K562 (cell line): ENCODE data around the gene ASMTL. TPM values are rescaled to one million over a fixed set of nuclear protein-coding genes. Genes with fewer than 3 reads are reported as not detected.

Experiments
- CBX2 ChIP-seq: fragments of 200-600 bp; sonication (generic); IDR thresholded peaks from one replicate; pipeline ENCODE4 v1.6.1; 2012; ENCODE audit warnings: mild to moderate bottlenecking, low read length, inconsistent platforms; ENCODE audit not compliant: insufficient read depth, poor library complexity, severe bottlenecking
- E2F6 ChIP-seq, 2 experiments: IDR thresholded peaks; 2 replicates each; pipeline ENCODE4 v1.6.1; 2011; ENCODE audit warnings: borderline replicate concordance in 1 of 2, control low read depth in 1 of 2, low read depth in 1 of 2, low read length in 1 of 2, mild to moderate bottlenecking in 1 of 2, mixed read lengths in 1 of 2, moderate library complexity in 1 of 2; ENCODE audit not compliant: insufficient read depth in 1 of 2, insufficient read length in 1 of 2, poor library complexity in 1 of 2, severe bottlenecking in 1 of 2; ENCODE audit errors: extremely low read depth in 1 of 2
- GABPB2 ChIP-seq: fragments of 250-450 bp; sonication (Bioruptor Pico); conservative IDR thresholded peaks from 2 replicates; pipeline ENCODE4 v1.5.1; 2021; ENCODE audit warnings: mild to moderate bottlenecking
- GTF3C2 ChIP-seq: IDR thresholded peaks from 3 replicates; pipeline ENCODE4 v1.6.1; 2011; ENCODE audit warnings: borderline replicate concordance, mild to moderate bottlenecking, moderate library complexity; ENCODE audit not compliant: insufficient read length; ENCODE audit errors: extremely low read depth
- HLTF ChIP-seq: fragments of 450-650 bp; IDR thresholded peaks from 2 replicates; pipeline ENCODE4 v1.6.1; 2016
- IRF1 ChIP-seq: sonication (generic); formaldehyde crosslinking; IDR thresholded peaks from 2 replicates; pipeline ENCODE4 v1.8.0; 2022; ENCODE audit warnings: missing genetic modification reagents, mild to moderate bottlenecking, borderline replicate concordance
- KDM5B ChIP-seq: fragments of 200-600 bp; sonication (generic); IDR thresholded peaks from 2 replicates; pipeline ENCODE4 v1.6.1; 2012; ENCODE audit warnings: low read depth, mild to moderate bottlenecking, moderate library complexity, low read length, control low read depth, inconsistent platforms; ENCODE audit not compliant: insufficient replicate concordance
- POLR2A ChIP-seq: fragments of 450-650 bp; conservative IDR thresholded peaks from 2 replicates; pipeline ENCODE4 v1.6.1; 2016
- POLR2G ChIP-seq: fragments of 200-400 bp; formaldehyde crosslinking; IDR thresholded peaks from 2 replicates; pipeline ENCODE4 v1.6.1; 2017; ENCODE audit warnings: low read depth, mild to moderate bottlenecking, antibody characterized with exemption, low read length, moderate library complexity
- YY1 ChIP-seq, 3 experiments: IDR thresholded peaks; 2 replicates each; pipeline ENCODE4 v1.6.1; 2011; ENCODE audit warnings: low read length in 2 of 3, mild to moderate bottlenecking in 2 of 3, moderate library complexity in 2 of 3, borderline replicate concordance in 1 of 3, control low read depth in 1 of 3, low read depth in 1 of 3; ENCODE audit not compliant: insufficient read depth in 3 of 3, insufficient replicate concordance in 2 of 3, control insufficient read depth in 1 of 3, insufficient read length in 1 of 3; ENCODE audit errors: extremely low read depth in 1 of 3
- ZBTB2 ChIP-seq: fragments of 450-650 bp; IDR thresholded peaks from 2 replicates; pipeline ENCODE4 v1.6.1; 2016; ENCODE audit warnings: antibody characterized with exemption
- ZKSCAN1 ChIP-seq: fragments of 150-350 bp; IDR thresholded peaks from 2 replicates; pipeline ENCODE4 v1.6.1; 2016; ENCODE audit warnings: low read depth, low read length
- ZKSCAN8 ChIP-seq: fragments of 200-800 bp; sonication (Bioruptor generic); IDR thresholded peaks from 2 replicates; pipeline ENCODE4 v1.6.1; 2016; ENCODE audit warnings: missing genetic modification characterization, missing compliant biosample characterization
- ZNF277 ChIP-seq: fragments of 250-450 bp; sonication (Bioruptor Pico); IDR thresholded peaks from 2 replicates; pipeline ENCODE4 v1.8.0; 2022; ENCODE audit warnings: inconsistent platforms, mild to moderate bottlenecking, moderate library complexity, borderline replicate concordance
- ZNF398 ChIP-seq: fragments of 250-450 bp; sonication (Bioruptor Pico); IDR thresholded peaks from 2 replicates; pipeline ENCODE4 v1.8.0; 2021; ENCODE audit warnings: moderate library complexity, mild to moderate bottlenecking, inconsistent platforms
- ZNF695 ChIP-seq: fragments of 450-650 bp; formaldehyde crosslinking; IDR thresholded peaks from 2 replicates; pipeline ENCODE4 v1.4.0; 2020; ENCODE audit warnings: mild to moderate bottlenecking, moderate library complexity
- polyA plus RNA-seq, 8 experiments: library from polyadenylated mRNA; depleted of rRNA in 4 of 8; stranded (reverse) in 5 of 8; unstranded in 3 of 8; fragments of >200 nt; fragmentation: Nextera tagmentation in 2 of 8; fragmentation: Illumina TruSeq in 1 of 8; extraction: Ambion mirVana in 2 of 8; extraction: Trizol in 1 of 8; gene quantifications; 2 replicates each; pipeline versions ENCODE4 v1.2.1 to v1.2.3, GENCODE V29; 2011 to 2014; ENCODE audit warnings: inconsistent platforms in 1 of 8, missing spikeins in 1 of 8
- total RNA-seq, 7 experiments: library from RNA; depleted of rRNA in 6 of 7; stranded (reverse); fragments of >200 nt in 6 of 7; fragmentation: Illumina TruSeq in 2 of 7; extraction: Trizol in 2 of 7; gene quantifications; 2 replicates each; pipeline versions ENCODE4 v1.2.1 to v1.2.3, GENCODE V29; 2011 to 2021; ENCODE audit warnings: low replicate concordance in 1 of 7

The ASMTL gene
- total and polyA plus RNA-seq, 9 of the 15 experiments (the other 6 are each of a cell fraction or from before 2014, with no cell fraction given), result 0.56 to 20.6 (median 7.6) TPM

GRCh38 chrX:1391707-1392375 is 60.9 kb downstream of the ASMTL start, which contains the start of gene SLC25A6 (continued):
- TF ChIP-seq ZBTB2 (no peak), KDM5B (peak; percentile 20), E2F6 (IDR thresholded peaks at IDR 0.05; ENCODE audit: borderline replicate concordance in 1 of 2, extremely low read depth in 1 of 2, insufficient read depth in 1 of 2, insufficient read length in 1 of 2, low read depth in 1 of 2, low read length in 1 of 2, poor library complexity in 1 of 2, severe bottlenecking in 1 of 2) (no peak), CBX2 (no peak), ZKSCAN1 (no peak), ZNF398 (no peak), GABPB2 (CRISPR knock-in tag) (no peak), IRF1 (CRISPR knock-in tag) (no peak), POLR2G (peak; percentile 93), ZNF277 (CRISPR knock-in tag) (no peak), YY1 (IDR thresholded peaks at IDR 0.05; ENCODE audit: borderline replicate concordance in 1 of 3, control insufficient read depth in 1 of 3, extremely low read depth in 1 of 3, insufficient read depth in 3 of 3, insufficient read length in 1 of 3, insufficient replicate concordance in 2 of 3, low read depth in 1 of 3, low read length in 2 of 3) (peak in 1 of 3 experiments; percentile 59), HLTF (no peak), ZKSCAN8 (CRISPR knock-in tag) (no peak), GTF3C2 (no peak), ZNF695 (CRISPR knock-in tag) (no peak), POLR2A (peak; percentile 97)
